Measurements from ENCODE around the gene SPHK2.
A peak's percentile ranks its signal among the peaks of the same experiment; 100 is the strongest.
"Not testable (repeated sequence)": the region's sequence is repeated elsewhere in the genome, so short reads cannot be mapped to it uniquely, and the experiment has no call there.

SPHK2 gene, protein sequence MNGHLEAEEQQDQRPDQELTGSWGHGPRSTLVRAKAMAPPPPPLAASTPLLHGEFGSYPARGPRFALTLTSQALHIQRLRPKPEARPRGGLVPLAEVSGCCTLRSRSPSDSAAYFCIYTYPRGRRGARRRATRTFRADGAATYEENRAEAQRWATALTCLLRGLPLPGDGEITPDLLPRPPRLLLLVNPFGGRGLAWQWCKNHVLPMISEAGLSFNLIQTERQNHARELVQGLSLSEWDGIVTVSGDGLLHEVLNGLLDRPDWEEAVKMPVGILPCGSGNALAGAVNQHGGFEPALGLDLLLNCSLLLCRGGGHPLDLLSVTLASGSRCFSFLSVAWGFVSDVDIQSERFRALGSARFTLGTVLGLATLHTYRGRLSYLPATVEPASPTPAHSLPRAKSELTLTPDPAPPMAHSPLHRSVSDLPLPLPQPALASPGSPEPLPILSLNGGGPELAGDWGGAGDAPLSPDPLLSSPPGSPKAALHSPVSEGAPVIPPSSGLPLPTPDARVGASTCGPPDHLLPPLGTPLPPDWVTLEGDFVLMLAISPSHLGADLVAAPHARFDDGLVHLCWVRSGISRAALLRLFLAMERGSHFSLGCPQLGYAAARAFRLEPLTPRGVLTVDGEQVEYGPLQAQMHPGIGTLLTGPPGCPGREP

DNA sequence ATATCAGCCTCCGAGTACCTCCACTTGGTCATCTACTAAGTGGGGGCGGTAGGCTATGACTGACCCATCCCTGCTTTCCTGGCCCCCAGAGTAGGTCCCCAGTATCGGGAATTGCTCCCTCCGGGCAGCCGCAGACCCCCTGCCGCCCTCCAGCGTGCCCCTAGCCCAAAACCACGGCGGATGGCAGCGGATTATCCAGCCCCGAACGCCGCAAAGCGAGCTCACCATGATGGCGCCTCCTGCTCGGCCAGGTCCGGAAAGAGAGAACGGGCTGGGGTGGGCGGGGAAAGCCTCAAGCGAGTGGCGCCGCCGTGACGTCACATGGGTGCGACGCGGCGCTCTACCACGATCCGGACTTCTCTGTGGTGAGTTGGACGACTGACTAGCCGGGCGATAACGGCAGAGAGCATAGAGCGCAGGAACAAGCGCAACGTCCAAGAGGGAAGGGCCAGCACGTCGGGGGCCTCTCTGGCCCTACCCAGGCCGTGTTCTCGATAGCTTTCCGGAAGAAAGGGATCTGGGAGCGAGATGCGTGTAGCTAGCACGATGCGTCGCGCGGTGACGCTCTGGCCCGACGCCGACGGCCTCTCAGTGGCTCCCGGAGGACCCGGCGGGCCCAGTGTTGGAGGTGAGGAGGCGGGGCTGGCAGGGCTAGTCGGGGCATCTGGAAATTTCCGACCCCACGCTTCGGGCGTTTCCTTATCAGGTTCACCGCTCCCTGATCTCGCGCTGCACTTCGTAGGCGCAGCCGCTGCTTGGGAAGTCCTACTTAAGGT lies at the start of gene SPHK2, which contains the start of gene RPL18:
SPHK2 (plus strand) TSS at position 591 of the 776 bp plus-strand sequence. CDS start 1,009 bp downstream, outside the sequence.
RPL18 (minus strand) TSS at position 263 of the 776 bp plus-strand sequence; CDS start at position 228, 35 bp downstream.
- DNase-seq: peak; percentile 98

DNA sequence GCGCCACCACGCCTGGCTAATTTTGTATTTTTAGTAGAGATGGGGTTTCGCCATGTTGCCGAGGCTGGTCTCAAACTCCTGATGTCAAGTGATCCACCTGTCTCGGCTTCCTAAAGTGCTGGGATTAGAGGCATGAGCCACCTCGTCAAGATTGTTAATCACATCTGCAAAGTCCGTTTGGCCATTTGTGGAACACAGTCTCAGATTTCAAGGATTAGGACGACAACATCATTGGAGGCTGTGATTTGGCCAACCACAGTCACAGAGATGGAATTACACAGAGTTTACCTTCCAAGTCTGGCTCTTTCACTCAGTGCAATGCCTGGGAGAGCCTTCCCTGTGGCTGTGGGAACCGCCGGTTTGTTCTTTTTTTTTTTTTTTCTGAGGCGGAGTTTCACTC lies 49.5 kb upstream of the SPHK2 start:
- DNase-seq: no peak

- DNase-seq: no peak
Observed at GRCh38 chr19:48571378-48572162, 47.7 kb upstream of the SPHK2 start.

DNA sequence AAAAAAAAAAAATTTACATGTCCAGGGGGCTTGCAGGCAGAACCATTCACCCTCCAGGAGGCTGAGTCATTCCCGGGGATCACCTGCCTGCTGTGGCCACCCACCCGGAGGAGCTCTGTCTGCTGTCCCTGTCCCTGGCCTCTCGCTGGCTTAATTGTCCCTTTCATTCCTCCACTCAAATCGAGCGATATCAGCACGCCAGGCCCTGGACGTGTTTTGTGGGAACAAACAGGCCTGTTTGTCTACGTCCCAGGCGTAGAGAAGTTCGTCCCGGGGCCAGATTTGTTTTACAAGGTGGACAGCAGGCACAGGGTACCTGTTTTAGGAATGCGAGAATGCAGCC lies 46.2 kb upstream of the SPHK2 start:
- DNase-seq: peak; percentile 62

DNA sequence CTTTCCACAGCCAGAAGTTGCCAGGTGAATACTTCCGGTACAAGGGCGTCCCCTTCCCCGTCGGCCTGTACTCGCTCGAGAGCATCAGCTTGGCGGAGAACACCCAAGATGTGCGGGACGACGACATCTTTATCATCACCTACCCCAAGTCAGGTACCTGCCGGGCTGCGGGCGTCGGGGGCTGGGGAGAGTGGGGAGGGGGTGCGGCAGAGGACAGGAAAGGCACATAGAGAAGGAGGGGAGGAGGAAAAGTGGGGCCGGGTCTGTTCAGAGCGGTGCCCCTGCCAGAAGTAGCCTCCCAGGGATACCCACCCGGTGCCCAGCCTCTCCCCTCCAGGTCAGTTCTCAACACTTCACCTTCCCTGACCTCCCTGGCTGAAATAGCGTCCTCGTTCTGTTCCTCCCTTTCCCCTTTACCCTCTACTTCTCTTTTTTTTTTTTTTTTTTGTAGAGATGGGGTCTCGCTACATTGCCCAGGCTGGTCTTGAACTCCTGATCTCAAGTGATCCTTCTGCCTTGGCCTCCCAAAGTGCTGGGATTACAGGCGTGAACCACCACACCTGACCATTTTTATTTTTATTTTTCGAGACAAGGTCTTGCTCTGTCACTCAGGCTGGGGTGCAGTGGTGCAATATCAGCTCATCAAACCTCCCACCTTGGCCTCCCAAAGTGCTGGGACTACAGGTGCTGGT lies 43.2 kb upstream of the SPHK2 start:
- no peak for DNase-seq

GRCh38 chr19:48577908-48578307 lies 41.4 kb upstream of the SPHK2 start:
- DNase-seq: not testable (repeated sequence)

DNA sequence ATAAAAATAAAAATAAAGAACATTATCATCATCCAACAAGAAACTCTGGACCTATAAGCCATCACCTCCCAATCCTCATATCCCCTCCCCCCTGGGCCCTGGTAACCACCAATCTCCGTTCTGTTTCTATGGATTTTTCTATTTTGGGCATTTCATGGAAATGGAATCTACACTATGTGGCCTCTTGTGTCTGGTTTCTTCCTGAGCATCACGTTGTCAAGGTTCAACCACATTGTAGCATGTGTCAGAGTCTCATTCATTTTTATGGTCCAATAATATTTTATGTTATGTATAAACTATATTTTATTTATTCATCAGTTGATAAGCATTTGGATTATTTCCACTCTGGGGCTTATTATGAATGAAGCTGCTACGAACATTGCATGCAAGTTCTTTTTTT lies 40.4 kb upstream of the SPHK2 start:
- DNase-seq: no peak

- DNase-seq: no peak
Observed at GRCh38 chr19:48582168-48582567, 37.1 kb upstream of the SPHK2 start.

DNA sequence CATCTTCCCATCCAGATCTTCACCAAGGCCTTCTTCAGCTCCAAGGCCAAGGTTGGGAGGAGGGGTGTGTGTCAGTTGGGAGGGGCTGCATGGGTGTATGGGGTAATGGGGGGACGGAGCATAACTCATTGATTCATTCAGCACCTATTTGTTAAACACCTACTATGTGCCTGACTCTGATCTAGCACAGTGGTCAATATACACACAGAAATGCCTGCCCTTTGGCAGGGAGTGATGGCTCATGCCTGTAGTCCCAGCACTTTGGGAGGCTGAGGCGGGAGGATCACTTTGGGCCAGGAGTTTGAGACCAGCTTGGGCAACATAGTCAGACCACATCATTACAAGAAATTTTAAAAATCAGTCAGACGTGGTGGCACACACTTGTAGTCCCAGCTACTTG lies 31.9 kb upstream of the SPHK2 start:
- DNase-seq: no peak

DNA sequence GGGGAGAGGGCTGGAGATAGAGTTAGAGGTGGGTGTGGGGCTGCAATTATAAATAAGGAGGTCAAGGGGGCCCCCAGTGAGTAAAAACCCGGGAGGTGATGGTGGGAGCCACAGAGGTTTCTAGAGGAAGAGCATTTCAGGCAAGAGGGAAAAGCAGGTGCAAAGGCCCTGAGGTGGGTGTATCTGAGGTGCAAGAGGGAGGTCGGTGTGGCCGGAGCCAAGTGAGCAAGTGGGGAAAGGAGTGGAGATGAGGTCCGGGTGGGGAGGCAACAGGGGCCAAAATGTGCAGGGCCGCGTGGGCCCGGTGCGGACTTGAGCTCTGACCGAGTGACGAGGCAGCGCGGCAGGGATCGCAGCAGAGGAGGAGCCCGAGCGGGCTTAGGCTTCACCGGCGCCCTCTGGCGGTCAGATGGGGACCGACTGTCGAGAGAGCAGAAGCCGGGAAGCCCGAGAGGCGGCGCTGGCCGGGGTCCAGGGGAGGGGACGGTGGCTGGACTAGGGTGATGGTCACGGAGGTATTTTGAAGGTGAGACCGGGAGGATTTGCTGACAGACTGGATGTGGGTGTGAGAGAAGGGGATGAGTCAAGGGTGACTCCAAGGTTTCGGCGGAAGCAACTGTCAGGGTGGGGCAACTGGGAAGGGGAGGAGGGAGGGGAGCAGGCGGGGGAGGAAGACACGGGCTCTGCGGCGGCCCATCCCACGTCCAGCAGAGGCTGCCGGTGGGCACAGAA lies 30.5 kb upstream of the SPHK2 start:
- DNase-seq: peak; percentile 90

GRCh38 chr19:48591021-48591420 lies 28.3 kb upstream of the SPHK2 start:
- no peak for DNase-seq

DNA sequence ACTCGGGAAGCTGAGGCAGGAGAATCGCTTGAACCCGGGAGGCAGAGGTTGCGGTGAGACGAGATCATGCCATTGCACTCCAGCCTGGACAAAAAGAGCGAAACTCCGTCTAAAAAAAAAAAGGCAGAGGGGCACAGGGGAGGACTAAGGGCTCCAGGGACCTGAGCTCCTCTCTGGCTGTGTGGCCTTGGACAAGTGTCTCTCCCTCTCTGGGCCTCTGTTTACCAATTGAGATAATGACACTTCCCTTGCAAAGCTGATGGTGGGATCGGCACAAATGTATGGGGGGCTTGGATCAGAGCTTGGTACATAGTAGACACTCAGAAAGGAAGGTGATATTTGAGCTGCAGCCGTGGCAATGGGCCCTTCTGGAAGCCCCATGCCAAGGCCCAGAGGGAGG lies 24.1 kb upstream of the SPHK2 start:
- no peak for DNase-seq

GRCh38 chr19:48595833-48596232 lies 23.5 kb upstream of the SPHK2 start:
- DNase-seq: no peak

- DNase-seq: no peak
Observed at GRCh38 chr19:48596237-48596636, 23.1 kb upstream of the SPHK2 start.

GRCh38 chr19:48596679-48597465 lies 22.4 kb upstream of the SPHK2 start:
- DNase-seq: no peak

DNA sequence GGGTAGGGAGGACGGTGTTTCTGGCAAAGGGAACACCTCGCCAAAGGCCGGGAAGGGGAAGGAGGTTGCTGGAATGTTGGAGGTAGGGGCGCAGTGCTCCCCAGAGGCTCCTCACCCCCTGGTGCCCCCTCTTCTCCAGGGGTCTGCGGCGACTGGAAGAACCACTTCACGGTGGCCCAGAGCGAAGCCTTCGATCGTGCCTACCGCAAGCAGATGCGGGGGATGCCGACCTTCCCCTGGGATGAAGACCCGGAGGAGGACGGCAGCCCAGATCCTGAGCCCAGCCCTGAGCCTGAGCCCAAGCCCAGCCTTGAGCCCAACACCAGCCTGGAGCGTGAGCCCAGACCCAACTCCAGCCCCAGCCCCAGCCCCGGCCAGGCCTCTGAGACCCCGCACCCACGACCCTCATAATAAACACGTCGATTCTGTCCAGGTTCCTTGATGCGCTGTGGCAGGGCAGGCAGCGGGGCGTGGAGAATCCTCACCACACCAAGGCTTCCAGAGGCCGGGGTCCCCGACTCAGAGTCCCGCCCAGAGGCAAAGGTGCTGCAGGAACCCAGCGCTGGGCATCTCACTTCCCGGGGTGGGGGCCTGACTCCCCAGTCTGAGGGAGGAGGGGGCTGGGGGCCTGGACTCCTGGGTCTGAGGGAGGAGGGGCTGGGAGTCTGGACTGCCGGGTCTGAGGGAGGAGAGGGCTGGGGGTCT lies 20.2 kb upstream of the SPHK2 start:
- no peak for DNase-seq

- no peak for DNase-seq
Observed at GRCh38 chr19:48600679-48601417, 18.5 kb upstream of the SPHK2 start.

DNA sequence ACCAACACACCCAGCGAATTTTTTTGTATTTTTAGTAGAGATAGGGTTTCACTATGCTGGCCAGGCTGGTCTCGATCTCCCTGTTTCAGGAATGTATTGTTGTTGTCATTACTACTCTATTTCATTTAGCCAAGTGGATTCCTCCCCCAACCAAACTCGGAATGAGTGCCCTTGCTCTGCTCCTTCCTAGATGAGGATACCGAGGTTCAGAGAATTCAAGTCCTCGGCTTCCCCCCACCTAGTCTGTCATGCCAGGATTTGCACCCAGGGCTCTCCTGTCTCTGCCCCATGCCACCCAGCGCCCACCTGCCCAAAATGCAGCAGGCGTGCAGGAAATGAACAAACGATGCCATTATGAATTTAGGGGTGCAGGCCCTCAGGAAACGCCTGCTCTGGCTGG lies 16.3 kb upstream of the SPHK2 start:
- DNase-seq: no peak

GRCh38 chr19:48603449-48603848 lies 15.9 kb upstream of the SPHK2 start:
- DNase-seq: no peak

All from retina (tissue), 1 donor.